ENCODE measurements around the gene HOATZ. TPM values are rescaled to one million over a fixed set of nuclear protein-coding genes. Genes with fewer than 3 reads are reported as not detected.
A peak's percentile ranks its signal among the peaks of the same experiment; 100 is the strongest.

Gene HOATZ
- total RNA-seq, 2 experiments from 2014 or later: not detected

DNA sequence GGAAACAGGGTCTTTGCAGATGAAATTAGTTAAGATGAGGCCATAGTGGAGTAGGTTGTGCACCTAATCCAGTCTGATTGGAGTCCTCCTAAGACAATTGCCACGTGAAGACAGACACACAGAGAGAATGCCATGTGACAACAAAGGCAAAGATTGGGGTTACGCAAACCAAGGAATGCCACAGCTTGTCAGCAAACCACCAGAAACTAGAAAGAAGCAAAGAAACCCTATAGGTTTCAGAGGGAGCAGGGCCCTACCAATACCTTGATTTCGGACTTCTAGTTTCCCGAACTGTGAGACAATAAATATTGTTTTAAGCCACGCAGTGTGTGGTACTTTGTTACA, 17.8 kb downstream of the HOATZ start:
- H3K36me3 Mint-ChIP-seq (ENCODE audit: low read depth): no peaks in the 10 kb centered on the region
- intact Hi-C loops (cut with DNase I, micrococcal nuclease): loop anchor here (1.0 to 5.0 kb wide), 3 partner anchors 78 to 1185 kb away; partner anchors contain the start of gene POU2AF1 (in 1 of the 2)
- DNase-seq: no peak
- peak overlapping the region; percentile 59 for H3K27ac Mint-ChIP-seq
- ChIA-PET CTCF (interaction anchor here (1.4 kb wide), 1 partner anchor 11 kb away, joined by 5 read pairs; no protein-coding TSS in a partner anchor), POLR2A (interaction anchor here (1.0 to 1.6 kb wide), 2 partner anchors 9 to 19 kb away, joined by 4 read pairs; partner anchors contain the start of gene LAYN)
- H3K27me3 Mint-ChIP-seq: peaks cover 14% of the 10 kb centered on the region
- no peak overlapping the region for H3K4me3 Mint-ChIP-seq
- peaks cover 40% of the 10 kb centered on the region for H3K4me1 Mint-ChIP-seq
- no peaks in the 10 kb centered on the region for H3K9me3 Mint-ChIP-seq (ENCODE audit: low read depth)
- ATAC-seq: no peak

DNA sequence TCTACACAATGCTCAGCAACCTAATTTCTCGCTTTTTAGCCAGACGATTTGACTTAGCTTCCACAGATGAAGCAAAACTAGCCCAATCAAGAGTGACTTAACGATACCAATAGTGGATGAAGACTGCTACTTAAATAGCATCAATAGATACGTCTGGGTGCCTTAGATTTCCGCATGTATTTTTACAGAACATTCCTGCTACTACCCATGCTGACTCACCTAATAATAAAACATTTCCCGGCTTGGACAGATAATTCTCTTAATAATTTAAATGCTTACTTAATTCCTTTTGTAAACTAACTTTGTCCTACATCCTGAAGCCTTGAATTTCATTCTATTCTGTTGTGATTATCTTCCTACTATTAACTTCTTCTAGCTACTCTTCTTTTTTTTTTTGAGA, 20.7 kb downstream of the HOATZ start:
- Mint-ChIP-seq H3K27me3 (peaks cover 39% of the 10 kb centered on the region), H3K4me3 (no peak overlapping the region), H3K36me3 (ENCODE audit: low read depth) (no peaks in the 10 kb centered on the region), H3K4me1 (peaks cover 28% of the 10 kb centered on the region), H3K9me3 (ENCODE audit: low read depth) (peaks cover 3% of the 10 kb centered on the region), H3K27ac (no peak overlapping the region)
- intact Hi-C loops (cut with DNase I, micrococcal nuclease): no loop called here
- CTCF ChIA-PET: no interaction called here
- POLR2A ChIA-PET: no interaction called here
- no peak for ATAC-seq
- DNase-seq: no peak

DNA sequence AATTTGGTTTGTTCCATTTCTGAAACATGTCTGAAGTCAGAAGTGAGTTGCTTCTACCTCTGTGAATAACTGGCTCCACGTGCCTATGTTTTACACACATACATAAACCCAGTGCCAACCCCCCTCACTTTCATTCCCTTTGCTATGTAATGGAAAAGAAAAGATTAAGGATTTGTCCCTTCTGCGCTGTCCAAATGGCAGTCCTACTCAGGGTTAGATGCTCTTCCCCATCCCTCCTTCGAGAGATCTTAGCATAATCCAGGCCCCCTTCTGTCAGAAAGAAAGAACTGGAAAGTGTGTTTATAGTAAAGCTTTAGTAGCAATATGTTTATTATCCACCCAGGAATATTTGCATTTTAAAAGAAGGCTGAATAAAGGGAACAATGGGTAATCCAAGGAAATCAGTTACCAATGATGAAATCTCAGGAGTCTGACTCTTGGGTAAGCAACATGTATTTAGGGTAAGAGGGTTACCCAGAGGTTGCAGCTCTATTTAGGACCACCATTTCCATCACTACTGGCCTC, 22.8 kb downstream of the HOATZ start:
- ChIA-PET POLR2A (no interaction called here), CTCF (interaction anchor here (0.6 kb wide), 1 partner anchor 18 kb away, joined by 3 read pairs; no protein-coding TSS in a partner anchor)
- H3K4me3 Mint-ChIP-seq: no peak overlapping the region
- no peak for ATAC-seq
- no peaks in the 10 kb centered on the region for H3K36me3 Mint-ChIP-seq (ENCODE audit: low read depth)
- DNase-seq: no peak
- H3K27me3 Mint-ChIP-seq: peaks cover 49% of the 10 kb centered on the region
- H3K9me3 Mint-ChIP-seq (ENCODE audit: low read depth): peaks cover 3% of the 10 kb centered on the region
- intact Hi-C loops (cut with DNase I, micrococcal nuclease): no loop called here
- peaks cover 27% of the 10 kb centered on the region for H3K4me1 Mint-ChIP-seq
- no peak overlapping the region for H3K27ac Mint-ChIP-seq

DNA sequence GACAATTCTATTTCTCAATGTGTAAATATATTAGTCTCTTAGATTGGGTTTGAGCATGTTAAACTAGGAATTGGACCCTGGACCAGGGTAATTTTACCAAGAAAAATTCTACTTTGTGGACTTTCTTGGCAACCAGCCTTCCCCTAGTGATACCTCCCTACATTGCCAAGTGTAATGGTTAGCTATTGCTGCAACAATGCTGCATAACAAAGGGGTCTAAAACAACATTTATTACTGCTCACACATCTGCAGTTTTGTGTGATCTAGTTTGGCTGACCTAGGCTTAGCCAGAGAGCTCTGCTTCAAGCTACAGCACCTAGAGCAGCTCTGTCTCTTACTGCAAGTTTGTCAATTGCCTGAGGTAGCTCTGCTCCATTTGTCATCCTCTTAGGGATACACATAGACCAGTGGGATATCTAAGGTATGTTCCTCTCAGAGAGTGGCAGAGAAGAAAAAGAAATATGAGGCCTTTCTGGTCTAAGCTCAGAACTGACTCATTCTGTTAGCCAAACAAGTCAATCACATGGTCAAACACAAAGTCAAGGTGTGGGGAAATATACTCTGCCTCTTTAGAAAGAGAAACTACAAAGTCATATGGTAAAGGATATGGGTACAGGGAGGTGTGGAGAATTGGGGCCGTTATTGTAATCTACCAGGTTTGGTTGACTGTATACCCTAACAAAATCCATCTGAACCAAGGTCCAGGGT, 24.0 kb downstream of the HOATZ start:
- peaks cover 27% of the 10 kb centered on the region for H3K4me1 Mint-ChIP-seq
- H3K27me3 Mint-ChIP-seq: peaks cover 54% of the 10 kb centered on the region
- POLR2A ChIA-PET: interaction anchor here (0.5 kb wide), 1 partner anchor 42 kb away, joined by 5 read pairs; no protein-coding TSS in a partner anchor

DNA sequence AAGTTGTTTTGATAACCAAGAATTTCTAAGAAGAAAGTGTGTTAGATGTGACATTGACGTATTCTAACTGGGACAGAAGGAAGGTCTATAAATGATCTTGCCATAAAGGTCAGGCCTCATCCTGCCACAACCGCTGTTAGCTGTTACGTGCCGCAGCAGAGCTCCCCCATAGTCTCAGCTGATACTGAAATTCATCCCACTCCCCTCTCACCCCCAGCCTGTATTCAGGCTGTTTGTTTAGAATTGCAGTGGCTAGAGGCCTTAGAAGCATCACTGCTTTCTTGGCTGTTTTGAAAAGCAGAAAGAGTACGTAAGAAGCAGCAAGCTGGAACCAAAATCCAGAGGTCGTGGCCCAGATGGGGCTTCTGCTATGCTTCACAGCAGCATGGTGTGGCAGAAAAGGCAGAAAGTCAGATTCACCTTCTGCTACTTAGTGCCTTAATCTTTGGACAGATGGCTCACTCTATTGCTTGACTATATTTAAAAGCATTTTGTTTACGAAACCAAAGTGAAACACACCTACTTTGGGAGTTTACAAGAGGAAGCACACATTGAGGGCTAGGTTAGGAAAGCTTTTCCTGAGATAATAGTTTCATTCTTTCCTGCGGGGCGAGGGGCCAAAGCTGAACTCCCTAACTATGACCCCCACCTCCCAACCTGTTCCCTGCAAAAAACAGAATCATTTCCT, 25.0 kb downstream of the HOATZ start:
- peak; percentile 57 for DNase-seq
- H3K36me3 Mint-ChIP-seq (ENCODE audit: low read depth): no peaks in the 10 kb centered on the region
- peak overlapping the region; percentile 68 for H3K27ac Mint-ChIP-seq
- peak overlapping the region; percentile 34 for H3K4me3 Mint-ChIP-seq
- CTCF ChIA-PET: no interaction called here
- H3K4me1 Mint-ChIP-seq: peaks cover 27% of the 10 kb centered on the region
- peak; percentile 56 for ATAC-seq
- peaks cover 51% of the 10 kb centered on the region for H3K27me3 Mint-ChIP-seq
- intact Hi-C loops (cut with DNase I, micrococcal nuclease): loop anchor here in 1 of 2 experiments (1.0 kb wide), 1 partner anchor 11 kb away; no protein-coding TSS in a partner anchor
- H3K9me3 Mint-ChIP-seq (ENCODE audit: low read depth): peaks cover 3% of the 10 kb centered on the region
- POLR2A ChIA-PET: interaction anchor here (0.5 to 0.6 kb wide), 2 partner anchors 35 to 43 kb away, joined by 3 to 5 read pairs; no protein-coding TSS in a partner anchor

More for the DNA sequence above, 24.0 kb downstream of the HOATZ start:
- Mint-ChIP-seq H3K36me3 (ENCODE audit: low read depth) (no peaks in the 10 kb centered on the region), H3K27ac (peak overlapping the region; percentile 83), H3K4me3 (no peak overlapping the region), H3K9me3 (ENCODE audit: low read depth) (peaks cover 3% of the 10 kb centered on the region)
- CTCF ChIA-PET: interaction anchor here (0.5 to 0.8 kb wide), 3 partner anchors 25 to 536 kb away, joined by 3 read pairs; no protein-coding TSS in a partner anchor
- ATAC-seq (peak; percentile 74), DNase-seq (no peak)
- intact Hi-C loops (cut with DNase I, micrococcal nuclease): loop anchor here in 1 of 2 experiments (1.0 kb wide), 1 partner anchor 10 kb away; no protein-coding TSS in a partner anchor

DNA sequence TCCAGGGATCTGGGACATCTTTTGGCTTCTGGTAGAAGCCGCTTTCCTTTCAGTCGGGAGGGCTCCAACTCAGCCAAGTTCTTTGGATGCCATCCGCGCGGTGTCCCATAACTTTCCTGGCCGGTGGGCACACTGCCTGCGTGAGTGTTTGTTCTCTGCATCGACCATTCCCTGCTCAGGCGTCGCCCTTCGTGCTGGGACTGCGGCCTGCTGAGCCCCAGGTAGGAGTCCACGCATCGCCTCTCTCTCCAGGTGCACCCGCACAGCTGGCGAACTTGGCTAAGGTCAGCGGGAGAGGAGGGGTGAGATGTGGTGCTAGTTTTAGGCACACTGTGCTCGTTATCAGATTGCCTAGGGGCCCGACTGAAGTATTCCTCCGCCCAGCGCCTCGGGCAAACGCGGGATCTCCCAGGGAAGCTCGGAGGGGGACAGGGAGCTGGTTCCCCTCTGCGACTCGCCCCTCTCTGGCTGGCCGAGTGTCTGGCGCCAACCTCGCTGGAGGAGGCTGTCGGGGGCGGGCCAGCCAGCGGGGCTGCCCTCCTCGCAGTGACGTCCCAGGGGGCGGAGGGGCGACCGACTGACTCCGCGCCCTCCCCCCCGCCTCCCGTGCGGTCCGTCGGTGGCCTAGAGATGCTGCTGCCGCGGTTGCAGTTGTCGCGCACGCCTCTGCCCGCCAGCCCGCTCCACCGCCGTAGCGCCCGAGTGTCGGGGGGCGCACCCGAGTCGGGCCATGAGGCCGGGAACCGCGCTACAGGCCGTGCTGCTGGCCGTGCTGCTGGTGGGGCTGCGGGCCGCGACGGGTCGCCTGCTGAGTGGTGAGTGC, 25.7 kb downstream of the HOATZ start, which contains the start of gene LAYN:
LAYN (plus strand) TSS at position 607 of the 823 bp plus-strand sequence; CDS start at position 731, 124 bp downstream.
- ATAC-seq: peak; percentile 39
- Mint-ChIP-seq H3K4me1 (peaks cover 27% of the 10 kb centered on the region), H3K9me3 (ENCODE audit: low read depth) (peaks cover 3% of the 10 kb centered on the region), H3K27me3 (peaks cover 50% of the 10 kb centered on the region), H3K4me3 (peak within 1 kb of the TSS; percentile 68), H3K27ac (peak within 1 kb of the TSS; percentile 68), H3K36me3 (ENCODE audit: low read depth) (no peaks in the 10 kb centered on the region)
- intact Hi-C loops (cut with DNase I, micrococcal nuclease): no loop called here
- ChIA-PET POLR2A (interaction anchor here (0.6 to 1.3 kb wide), 2 partner anchors 9 to 36 kb away, joined by 3 to 4 read pairs; no protein-coding TSS in a partner anchor), CTCF (no interaction called here)
- DNase-seq: peak; percentile 63

DNA sequence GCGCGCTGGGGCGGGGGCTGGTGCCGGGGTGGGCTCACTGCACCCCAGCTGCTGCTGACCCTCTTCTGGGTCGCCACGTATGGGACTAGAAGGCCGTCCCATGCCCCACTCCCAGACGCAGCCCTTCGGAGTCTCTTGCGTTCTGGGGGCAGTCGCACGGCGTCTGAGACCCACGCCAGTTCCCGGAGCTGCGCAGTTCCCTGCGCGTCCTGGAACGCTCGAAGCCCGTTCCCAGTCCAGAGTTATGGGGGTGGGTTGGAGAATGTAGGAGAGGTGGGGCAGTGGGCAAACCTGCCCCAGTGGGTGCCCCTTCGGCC, 26.3 kb downstream of the HOATZ start:
- Mint-ChIP-seq H3K27me3 (peaks cover 53% of the 10 kb centered on the region), H3K4me3 (peak overlapping the region; percentile 68), H3K9me3 (ENCODE audit: low read depth) (peaks cover 3% of the 10 kb centered on the region), H3K4me1 (peaks cover 27% of the 10 kb centered on the region), H3K27ac (no peak overlapping the region), H3K36me3 (ENCODE audit: low read depth) (no peaks in the 10 kb centered on the region)
- ATAC-seq: no peak
- CTCF ChIA-PET: no interaction called here
- intact Hi-C loops (cut with DNase I, micrococcal nuclease): no loop called here
- POLR2A ChIA-PET: interaction anchor here (1.3 kb wide), 1 partner anchor 9 kb away, joined by 4 read pairs; no protein-coding TSS in a partner anchor
- DNase-seq: no peak

DNA sequence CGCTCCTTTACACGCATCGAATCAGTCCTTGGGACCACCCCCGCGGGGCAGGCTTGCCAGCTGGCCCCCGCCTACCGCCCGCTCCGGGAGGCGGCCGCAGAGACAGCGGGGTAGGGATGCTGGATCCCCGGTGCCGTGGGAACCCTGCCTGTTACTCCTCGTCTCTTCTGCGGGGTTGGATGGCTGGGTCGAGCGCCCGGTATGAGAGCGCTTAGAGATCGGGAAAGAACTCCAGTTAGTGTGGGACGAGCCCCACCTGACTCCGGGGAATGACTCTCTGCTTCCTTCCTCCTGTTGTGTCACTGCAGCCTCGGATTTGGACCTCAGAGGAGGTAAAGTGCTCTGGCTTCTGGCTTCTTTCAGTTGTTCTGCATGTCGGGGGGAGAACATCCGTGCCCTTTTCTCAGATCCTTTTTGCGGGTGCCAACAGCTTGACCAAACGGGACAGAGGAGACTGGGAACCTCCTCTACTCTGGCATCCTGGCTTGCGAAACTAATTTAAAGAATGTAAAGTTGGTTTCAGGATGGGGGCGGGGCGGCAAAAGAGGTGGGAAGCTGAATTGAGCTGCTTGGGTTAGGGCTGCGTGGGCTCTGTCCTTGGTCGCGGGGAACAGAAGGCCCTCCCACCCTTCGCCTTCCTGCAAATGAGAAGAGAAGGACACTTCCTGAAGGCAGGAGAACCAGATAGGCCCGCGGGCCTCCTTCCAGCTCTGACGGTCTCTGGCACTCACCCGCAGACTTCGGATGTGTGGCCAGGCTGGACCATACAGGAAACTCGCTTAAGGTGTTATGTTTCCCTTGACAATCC, 26.9 kb downstream of the HOATZ start:
- CTCF ChIA-PET: interaction anchor here (0.7 to 1.2 kb wide), 5 partner anchors 11 to 615 kb away, joined by 3 read pairs; no protein-coding TSS in a partner anchor
- DNase-seq (peak; percentile 23), ATAC-seq (no peak)
- intact Hi-C loops (cut with DNase I, micrococcal nuclease): no loop called here
- H3K4me3 Mint-ChIP-seq: peak overlapping the region; percentile 68
- H3K27ac Mint-ChIP-seq: peak overlapping the region; percentile 44
- peaks cover 54% of the 10 kb centered on the region for H3K27me3 Mint-ChIP-seq
- POLR2A ChIA-PET: interaction anchor here (1.3 kb wide), 1 partner anchor 10 kb away, joined by 4 read pairs; no protein-coding TSS in a partner anchor
- H3K4me1 Mint-ChIP-seq: peaks cover 27% of the 10 kb centered on the region
- H3K36me3 Mint-ChIP-seq (ENCODE audit: low read depth): no peaks in the 10 kb centered on the region
- H3K9me3 Mint-ChIP-seq (ENCODE audit: low read depth): peaks cover 3% of the 10 kb centered on the region

DNA sequence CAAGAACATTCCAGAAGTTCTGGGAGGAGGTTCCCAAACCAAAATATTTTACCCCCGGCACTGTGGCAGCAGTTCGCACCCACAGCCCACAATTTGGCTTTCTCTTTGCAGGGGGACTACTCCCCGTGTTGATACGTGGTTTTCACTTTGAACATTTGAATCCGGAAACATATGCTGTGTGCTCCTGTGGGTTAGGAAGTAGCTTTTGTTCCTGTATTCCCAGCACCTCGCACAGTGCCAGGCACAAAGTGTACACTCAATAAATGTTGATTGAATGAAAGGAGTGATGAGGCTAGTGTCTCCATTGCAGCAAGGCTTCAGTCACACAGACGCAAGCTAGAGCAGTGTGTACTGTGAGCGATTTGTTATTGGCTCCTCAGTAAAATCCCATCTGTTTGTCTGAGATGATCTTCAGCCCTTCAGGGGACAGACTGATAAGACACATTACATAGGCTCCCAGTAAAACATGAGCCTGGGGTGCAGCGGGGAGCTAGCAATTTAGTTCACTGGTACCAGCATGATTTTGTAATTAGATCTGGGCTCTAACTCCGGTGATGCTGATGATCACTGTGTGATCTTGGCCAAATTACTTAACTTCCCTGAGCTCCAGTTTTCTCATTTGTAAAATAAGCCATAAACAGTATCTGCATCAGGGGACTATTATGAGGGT, 28.2 kb downstream of the HOATZ start:
- POLR2A ChIA-PET: interaction anchor here (0.5 kb wide), 1 partner anchor 27 kb away, joined by 3 read pairs; no protein-coding TSS in a partner anchor
- Mint-ChIP-seq H3K9me3 (ENCODE audit: low read depth) (peaks cover 3% of the 10 kb centered on the region), H3K4me3 (no peak overlapping the region), H3K27me3 (peaks cover 45% of the 10 kb centered on the region), H3K4me1 (peaks cover 27% of the 10 kb centered on the region), H3K36me3 (ENCODE audit: low read depth) (no peaks in the 10 kb centered on the region), H3K27ac (no peak overlapping the region)
- DNase-seq: no peak
- intact Hi-C loops (cut with DNase I, micrococcal nuclease): no loop called here
- ATAC-seq: no peak
- CTCF ChIA-PET: interaction anchor here (0.7 to 1.5 kb wide), 4 partner anchors 10 to 30 kb away, joined by 3 to 5 read pairs (median 3); no protein-coding TSS in a partner anchor

DNA sequence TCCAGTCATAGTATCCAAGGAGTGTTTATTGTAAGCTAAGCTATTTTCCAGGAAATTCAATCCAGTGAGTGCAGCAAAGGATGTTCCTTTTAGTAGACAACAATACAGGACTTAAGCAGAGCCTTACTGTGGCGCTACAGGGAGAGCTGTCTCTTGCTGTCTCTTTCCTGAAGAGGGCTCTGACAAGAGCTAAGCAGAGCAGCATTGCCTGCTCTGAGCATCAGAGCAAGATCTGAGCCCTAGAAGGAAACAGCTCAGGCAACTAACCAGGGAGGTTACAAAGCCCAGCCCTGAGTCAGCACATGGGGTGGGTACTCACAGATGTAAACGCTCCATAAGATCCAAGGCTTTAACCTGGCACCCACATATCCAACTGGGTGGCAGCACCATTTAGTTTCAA, 33.9 kb downstream of the HOATZ start:
- ATAC-seq: no peak
- Mint-ChIP-seq H3K9me3 (ENCODE audit: low read depth) (no peaks in the 10 kb centered on the region), H3K4me3 (no peak overlapping the region), H3K36me3 (ENCODE audit: low read depth) (no peaks in the 10 kb centered on the region), H3K27me3 (peaks cover 19% of the 10 kb centered on the region), H3K27ac (no peak overlapping the region), H3K4me1 (no peaks in the 10 kb centered on the region)
- CTCF ChIA-PET: interaction anchor here (0.5 to 0.9 kb wide), 2 partner anchors 19 to 102 kb away, joined by 3 to 4 read pairs; no protein-coding TSS in a partner anchor
- POLR2A ChIA-PET: no interaction called here
- intact Hi-C loops (cut with DNase I, micrococcal nuclease): no loop called here
- DNase-seq: no peak
